NCI-H2029 (cell line): ENCODE data around the gene FAM107B.
A peak's percentile ranks its signal among the peaks of the same experiment; 100 is the strongest.
"Not testable (repeated sequence)": the region's sequence is repeated elsewhere in the genome, so short reads cannot be mapped to it uniquely, and the experiment has no call there.

ENCODE experiments used
- DNase-seq: peaks from one replicate; lab custom pipeline; 2025; lab: John Stamatoyannopoulos, UW

FAM107B gene

GRCh38 chr10:14692344-14693076, 82.2 kb downstream of the FAM107B start:
- DNase-seq, result no peak

DNA sequence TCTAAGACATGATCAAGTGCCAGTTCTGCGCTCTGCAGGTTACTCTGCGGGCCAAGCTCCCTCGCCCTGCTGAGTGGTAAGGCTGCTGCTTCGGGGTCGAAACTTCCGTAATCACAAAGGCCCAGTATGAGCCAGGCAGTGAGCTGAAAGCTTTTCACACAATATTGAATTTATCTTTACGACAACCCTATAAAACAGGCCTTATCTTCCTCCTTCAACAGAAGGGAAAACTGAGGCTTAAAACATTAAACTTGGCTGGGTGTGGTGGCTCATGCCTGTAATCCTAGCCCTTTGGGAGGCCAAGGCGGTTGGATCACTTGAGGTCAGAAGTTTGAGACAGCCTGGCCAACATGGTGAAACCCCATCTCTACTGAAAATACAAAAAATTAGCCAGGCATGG, 83.3 kb downstream of the FAM107B start:
- DNase-seq, result no peak

DNA sequence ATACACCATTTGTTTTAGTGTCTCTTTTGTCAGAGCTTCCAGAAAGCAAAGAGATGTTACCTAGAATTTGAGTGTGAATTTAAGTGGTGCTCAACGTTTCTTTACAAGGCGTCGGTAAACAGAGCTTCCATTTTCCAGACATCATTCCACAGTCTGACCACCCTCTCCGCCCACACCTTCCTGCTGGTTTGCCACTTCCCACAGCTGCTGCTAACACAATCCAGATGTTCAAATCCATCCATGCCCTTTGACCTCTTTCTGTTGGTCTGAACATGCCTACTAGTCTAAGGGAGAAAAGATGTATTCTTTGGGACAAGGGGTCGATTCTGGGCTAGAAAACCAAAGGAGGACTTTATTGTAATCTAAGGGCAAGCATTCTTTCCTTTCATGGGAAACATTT, 86.1 kb downstream of the FAM107B start:
- DNase-seq, result peak; percentile 1

DNA sequence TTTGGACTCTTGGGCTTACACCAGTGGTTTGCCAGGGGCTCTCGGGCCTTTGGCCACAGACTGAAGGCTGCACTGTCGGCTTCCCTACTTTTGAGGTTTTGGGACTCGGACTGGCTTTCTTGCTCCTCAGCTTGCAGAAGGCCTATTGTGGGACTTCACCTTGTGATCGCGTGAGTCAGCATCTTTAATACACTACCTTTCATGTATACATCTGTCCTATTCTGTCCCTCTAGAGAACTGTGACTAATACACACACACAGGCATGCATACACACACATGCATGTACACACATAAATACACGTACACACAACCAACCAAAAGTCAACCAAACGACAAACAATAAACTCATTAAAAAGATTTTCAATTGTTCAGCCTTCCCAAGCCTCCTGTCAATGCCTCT, 86.5 kb downstream of the FAM107B start:
- not testable (repeated sequence) for DNase-seq

GRCh38 chr10:14687340-14687739, 87.4 kb downstream of the FAM107B start:
- peak; percentile 70 for DNase-seq

- DNase-seq, result no peak
These were observed 88.3 kb downstream of the FAM107B start for GRCh38 chr10:14686356-14686755.

- no peak for DNase-seq
These were observed 90.3 kb downstream of the FAM107B start for GRCh38 chr10:14684354-14684753.

- no peak for DNase-seq
These were observed 91.4 kb downstream of the FAM107B start for GRCh38 chr10:14683256-14683655.

- DNase-seq, result no peak
These were observed 92.9 kb downstream of the FAM107B start for GRCh38 chr10:14681802-14682201.

- DNase-seq, result no peak
These were observed 93.4 kb downstream of the FAM107B start for GRCh38 chr10:14681305-14681704.

DNA sequence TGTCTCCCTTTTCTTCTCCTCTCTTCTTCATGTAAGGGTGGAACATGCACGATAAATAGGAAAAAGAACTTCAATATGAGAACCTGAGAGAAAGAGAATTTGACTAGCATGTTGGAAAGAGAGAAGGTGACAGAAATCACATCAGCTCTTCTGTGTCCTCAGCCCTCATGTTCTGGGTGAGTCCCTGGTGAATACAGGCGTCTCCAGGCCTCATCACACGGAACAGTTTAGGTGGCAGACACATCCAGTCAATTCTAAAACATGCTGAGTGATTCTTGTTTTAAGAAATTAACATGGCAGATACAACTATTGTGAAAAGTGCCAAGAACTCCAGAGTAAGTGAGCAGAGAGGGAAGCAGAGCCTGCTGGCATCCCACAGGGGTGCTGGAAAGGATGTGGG, 96.1 kb downstream of the FAM107B start:
- no peak for DNase-seq

DNA sequence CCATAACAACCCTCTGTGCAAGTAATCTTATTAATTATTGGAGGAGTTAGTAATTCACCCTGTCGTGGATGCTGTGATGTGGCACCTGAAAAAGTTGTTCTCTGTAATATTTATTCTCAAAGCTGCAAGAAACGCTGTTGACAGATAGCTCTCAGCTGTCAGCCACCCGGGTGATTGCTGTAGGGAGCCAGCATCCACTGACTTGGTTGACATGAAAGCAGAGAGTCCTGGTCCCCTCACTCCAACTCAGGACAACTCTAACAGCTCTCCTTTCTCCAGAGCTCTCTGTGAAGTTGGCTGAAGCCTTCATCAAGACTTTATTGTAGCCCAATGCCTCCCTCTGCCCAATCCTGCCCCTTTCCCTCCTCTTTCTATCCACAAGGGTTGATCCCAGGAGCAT, 98.0 kb downstream of the FAM107B start:
- DNase-seq, result no peak

GRCh38 chr10:14674376-14675050, 100.2 kb downstream of the FAM107B start:
- DNase-seq, result no peak

DNA sequence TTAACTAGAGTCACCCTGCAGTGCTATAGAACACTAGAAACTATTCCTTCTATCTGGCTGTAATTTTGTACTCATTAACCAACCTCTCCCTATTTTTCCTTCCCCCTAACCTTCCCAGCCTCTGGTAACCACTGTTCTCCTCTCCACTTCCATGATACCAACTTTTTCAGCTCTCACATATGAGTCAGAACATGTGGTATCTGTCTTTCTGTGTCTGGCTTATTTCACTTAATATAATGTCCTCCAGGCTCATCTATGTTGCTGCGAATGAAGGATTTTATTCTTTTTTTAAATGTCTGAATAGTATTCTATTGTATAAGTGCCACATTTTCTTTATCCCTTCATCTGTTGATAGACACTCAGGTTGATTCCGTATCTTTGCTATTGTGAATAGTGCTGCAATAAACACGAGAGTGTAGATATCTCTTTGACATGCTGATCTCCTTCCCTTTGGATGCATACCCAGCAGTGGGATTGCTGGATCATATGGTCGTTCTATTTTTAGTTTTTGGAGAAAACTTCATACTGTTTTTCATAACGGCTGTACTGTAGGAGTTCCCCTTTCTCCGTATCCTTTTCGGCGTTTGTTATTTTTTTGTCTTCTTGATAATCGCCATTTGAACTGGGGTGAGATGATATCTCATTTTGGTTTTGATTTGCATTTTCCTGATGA, 101.4 kb downstream of the FAM107B start:
- DNase-seq, result no peak

GRCh38 chr10:14671386-14671831, 103.3 kb downstream of the FAM107B start:
- DNase-seq, result no peak

DNA sequence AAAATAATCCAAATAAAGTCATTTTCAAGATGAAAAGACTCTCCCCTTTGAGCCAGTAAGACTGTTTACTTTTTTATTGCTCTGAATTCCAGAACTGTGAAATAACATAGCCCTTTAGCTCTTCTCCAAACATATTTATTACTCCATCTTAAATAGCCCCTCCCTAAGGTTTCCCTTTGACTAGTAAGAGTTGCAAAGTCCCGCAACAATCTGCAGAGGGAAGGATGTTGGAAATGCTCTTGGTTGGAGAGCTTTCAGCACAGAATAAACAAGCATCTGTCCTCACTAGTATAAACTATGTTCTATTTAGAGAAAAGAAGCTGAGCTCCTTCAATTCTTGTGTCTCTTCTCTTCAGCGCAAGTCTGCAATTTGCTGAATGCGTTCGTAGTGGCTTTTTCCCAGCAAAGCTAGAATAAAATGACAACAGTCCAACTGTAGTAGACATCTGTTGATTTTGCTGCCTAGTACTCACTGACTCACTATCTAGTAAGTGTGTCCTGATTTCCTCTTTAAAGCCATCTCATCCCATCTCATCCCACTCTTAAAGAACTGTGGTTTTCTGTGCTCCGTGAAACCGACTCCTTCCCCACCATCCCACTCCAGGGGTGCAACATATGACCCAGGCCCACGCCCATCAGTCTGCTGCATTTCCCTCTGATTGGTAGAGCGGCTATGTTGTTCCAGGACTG, 104.0 kb downstream of the FAM107B start:
- DNase-seq, result no peak

DNA sequence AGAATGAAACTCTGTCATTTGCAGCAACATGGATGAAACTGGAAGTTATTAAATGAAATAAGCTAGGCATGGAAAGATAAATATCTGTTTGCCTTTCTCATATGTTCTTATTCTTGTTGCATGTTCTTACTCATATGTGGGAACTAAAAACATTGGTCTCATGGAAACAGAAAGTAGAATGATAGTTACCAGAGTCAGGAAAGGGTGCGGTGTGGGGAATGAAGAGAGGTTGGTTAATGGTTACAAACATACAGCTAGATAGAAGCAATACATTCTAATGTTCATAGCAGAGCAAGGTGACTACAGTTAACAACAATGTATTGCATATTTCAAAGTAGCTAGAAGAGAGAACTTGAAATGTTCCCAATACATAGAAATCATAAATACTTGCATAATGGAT, 105.1 kb downstream of the FAM107B start:
- no peak for DNase-seq

GRCh38 chr10:14667781-14668180, 106.9 kb downstream of the FAM107B start:
- no peak for DNase-seq

DNA sequence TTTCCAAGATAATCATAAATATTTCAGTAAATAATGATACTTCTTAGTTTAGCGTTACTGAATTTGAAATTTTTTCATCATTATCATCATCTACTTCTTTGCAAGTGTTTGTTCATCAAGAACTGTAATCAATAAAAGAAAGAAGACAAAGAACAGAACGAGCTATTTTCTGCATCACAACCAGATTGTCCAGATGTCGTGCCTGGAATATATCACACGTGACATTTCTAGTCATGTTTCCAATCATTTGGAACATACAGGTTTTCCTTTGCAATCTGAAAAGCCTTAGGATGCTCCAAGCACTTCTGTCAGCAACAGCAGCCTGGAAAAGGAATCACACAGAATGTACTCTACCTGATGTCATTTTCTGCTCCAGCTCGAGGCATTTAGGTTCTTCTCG, 107.4 kb downstream of the FAM107B start:
- no peak for DNase-seq

- no peak for DNase-seq
These were observed 108.5 kb downstream of the FAM107B start for GRCh38 chr10:14665865-14666857.

DNA sequence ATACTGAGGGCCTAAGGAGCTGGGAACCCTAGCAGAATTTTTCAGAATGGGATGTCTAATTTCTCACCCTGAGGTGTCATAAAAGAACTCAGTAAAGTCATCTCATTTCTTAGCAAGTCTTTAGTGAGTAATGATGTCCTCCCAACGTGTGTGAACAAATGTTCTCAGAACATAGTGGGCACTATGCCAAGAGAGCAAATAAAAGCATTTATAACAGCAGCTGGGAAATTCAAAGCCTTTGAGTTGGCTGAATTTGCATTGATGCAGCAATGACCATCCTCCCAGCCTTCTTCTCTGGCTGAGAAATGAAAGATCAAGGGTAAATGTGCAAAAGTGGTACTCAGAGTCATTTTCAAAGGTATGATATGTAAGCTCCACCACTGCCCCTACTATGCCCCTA, 109.4 kb downstream of the FAM107B start:
- DNase-seq, result peak; percentile 12
